Breast epithelium (tissue), 4 donors: ENCODE data around the gene MED8. TPM values are rescaled to one million over a fixed set of nuclear protein-coding genes. Genes with fewer than 3 reads are reported as not detected.

ENCODE experiments used
- DNase-seq, 2 donors: peaks; one replicate each; pipeline ENCODE4 v3.0.0-alpha.2; 2019; ENCODE audit warnings: low spot score in 2 of 2
- H3K27ac ChIP-seq, 2 donors: fragments of 200-600 bp; sonication (generic) in 1 of 2; one replicate each; pipeline ENCODE4 v1.5.1; 2016 to 2019; ENCODE audit warnings: mild to moderate bottlenecking in 1 of 2
- H3K27me3 ChIP-seq, 2 donors: fragments of 200-600 bp; sonication (generic) in 1 of 2; one replicate each; pipeline versions ENCODE4 v1.5.1 to v1.6.0; 2017 to 2019; ENCODE audit warnings: control low read depth in 1 of 2, mild to moderate bottlenecking in 1 of 2
- H3K36me3 ChIP-seq: fragments of 200-600 bp; one replicate; pipeline ENCODE4 v1.5.1; 2019
- H3K4me1 ChIP-seq, 2 donors: fragments of 200-600 bp; sonication (generic); one replicate each; pipeline ENCODE4 v1.5.1; 2016 to 2019; ENCODE audit warnings: control low read depth in 1 of 2
- H3K4me3 ChIP-seq, 3 donors: fragments of 200-600 bp; sonication (generic); 1 replicate in 2 of 3; 2 replicates in 1 of 3; pipeline ENCODE4 v1.5.1; 2016 to 2019; ENCODE audit warnings: mild to moderate bottlenecking in 3 of 3, moderate library complexity in 2 of 3
- H3K9me3 ChIP-seq, 2 donors: fragments of 200-600 bp; sonication (generic) in 1 of 2; one replicate each; pipeline ENCODE4 v1.5.1; 2016 to 2019; ENCODE audit warnings: control low read depth in 1 of 2
- POLR2A ChIP-seq: fragments of 450-650 bp; IDR thresholded peaks from one replicate; pipeline ENCODE4 v1.6.1; 2016; ENCODE audit warnings: antibody characterized with exemption, mild to moderate bottlenecking, moderate library complexity
- POLR2AphosphoS5 ChIP-seq, 3 donors: sonication (generic); formaldehyde crosslinking; IDR thresholded peaks; one replicate each; pipeline ENCODE4 v1.6.1; 2017; ENCODE audit warnings: antibody characterized with exemption in 3 of 3
- intact Hi-C: fragments of 100-400 bp; cut with DNase I; formaldehyde crosslinking; loops from one replicate; pipeline ENCODE4 v1.15.1; 2023; ENCODE audit warnings: low total_unique reads
- total RNA-seq, 3 donors: library from RNA; depleted of rRNA; stranded (reverse); fragments of >200 nt; gene quantifications; one replicate each; pipeline ENCODE4 v1.1.0, GENCODE V29; 2016
- TF ChIP-seq, protein P1 (sequence below), 3 donors: fragments of 450-650 bp; IDR thresholded peaks; one replicate each; pipeline ENCODE4 v1.5.1; 2016 to 2017; ENCODE audit warnings: antibody characterized with exemption in 3 of 3, mild to moderate bottlenecking in 3 of 3, moderate library complexity in 3 of 3

Gene MED8
- total RNA-seq, 3 donors from 2014 or later = 38.3 to 42.9 (median 38.8) TPM

DNA sequence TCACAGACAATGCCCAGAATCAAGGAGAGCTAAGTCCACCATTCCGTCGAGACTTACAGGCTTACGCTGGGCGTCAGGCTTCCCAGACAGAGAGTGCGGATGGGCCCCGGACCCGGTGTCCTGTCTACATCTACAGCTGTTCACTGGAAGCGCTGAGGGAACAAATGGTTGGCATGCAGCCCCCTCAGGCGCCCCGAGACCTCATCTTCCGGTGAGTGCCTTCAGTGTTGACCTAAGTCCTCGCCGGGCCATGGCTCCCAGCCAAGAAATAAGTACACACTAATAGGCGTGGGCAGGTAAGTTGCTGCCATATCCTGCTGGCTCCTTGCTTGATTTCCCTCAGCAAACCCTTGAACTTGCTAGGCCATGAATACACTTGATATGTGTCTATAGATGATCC lies 37.9 kb upstream of the MED8 start:
- peak in 1 of 2 donors; percentile 66 for DNase-seq
- Histone ChIP-seq H3K4me3 (no peak overlapping the region), H3K27ac (no peak overlapping the region), H3K27me3 (no peaks in the 10 kb centered on the region), H3K4me1 (no peaks in the 10 kb centered on the region), H3K36me3 (peaks cover 35% of the 10 kb centered on the region), H3K9me3 (no peaks in the 10 kb centered on the region)
- intact Hi-C loops = no loop called here
- TF ChIP-seq POLR2A (no peak), POLR2AphosphoS5 (IDR thresholded peaks at IDR 0.05) (no peak)
- TF ChIP-seq, protein P1, sequence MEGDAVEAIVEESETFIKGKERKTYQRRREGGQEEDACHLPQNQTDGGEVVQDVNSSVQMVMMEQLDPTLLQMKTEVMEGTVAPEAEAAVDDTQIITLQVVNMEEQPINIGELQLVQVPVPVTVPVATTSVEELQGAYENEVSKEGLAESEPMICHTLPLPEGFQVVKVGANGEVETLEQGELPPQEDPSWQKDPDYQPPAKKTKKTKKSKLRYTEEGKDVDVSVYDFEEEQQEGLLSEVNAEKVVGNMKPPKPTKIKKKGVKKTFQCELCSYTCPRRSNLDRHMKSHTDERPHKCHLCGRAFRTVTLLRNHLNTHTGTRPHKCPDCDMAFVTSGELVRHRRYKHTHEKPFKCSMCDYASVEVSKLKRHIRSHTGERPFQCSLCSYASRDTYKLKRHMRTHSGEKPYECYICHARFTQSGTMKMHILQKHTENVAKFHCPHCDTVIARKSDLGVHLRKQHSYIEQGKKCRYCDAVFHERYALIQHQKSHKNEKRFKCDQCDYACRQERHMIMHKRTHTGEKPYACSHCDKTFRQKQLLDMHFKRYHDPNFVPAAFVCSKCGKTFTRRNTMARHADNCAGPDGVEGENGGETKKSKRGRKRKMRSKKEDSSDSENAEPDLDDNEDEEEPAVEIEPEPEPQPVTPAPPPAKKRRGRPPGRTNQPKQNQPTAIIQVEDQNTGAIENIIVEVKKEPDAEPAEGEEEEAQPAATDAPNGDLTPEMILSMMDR (IDR thresholded peaks at IDR 0.05) = no peak

DNA sequence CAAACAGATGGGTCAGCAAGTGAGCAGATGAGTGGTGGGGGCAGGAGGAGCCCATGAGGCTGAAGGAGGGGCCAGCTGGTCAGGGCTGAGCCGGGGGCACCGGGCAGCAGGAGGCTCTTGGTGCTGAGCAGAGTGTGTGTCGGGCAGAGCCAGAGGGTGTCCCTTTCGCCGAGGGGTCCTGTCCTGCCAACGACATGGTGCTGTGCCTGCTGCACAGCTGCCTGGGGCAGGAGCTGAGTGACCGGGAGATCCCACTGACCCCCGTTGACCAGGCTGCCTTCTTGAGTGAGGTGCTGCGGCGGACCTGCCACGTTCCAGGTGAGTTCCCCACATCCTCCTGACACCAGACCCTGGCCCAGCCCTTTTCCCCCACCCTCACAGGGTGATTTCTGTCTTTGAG lies 36.6 kb upstream of the MED8 start:
- Histone ChIP-seq H3K27me3 (no peaks in the 10 kb centered on the region), H3K27ac (no peak overlapping the region), H3K4me1 (no peaks in the 10 kb centered on the region), H3K9me3 (no peaks in the 10 kb centered on the region), H3K4me3 (no peak overlapping the region), H3K36me3 (peaks cover 42% of the 10 kb centered on the region)
- intact Hi-C loops = no loop called here
- DNase-seq = peak in 1 of 2 donors; percentile 46
- TF ChIP-seq POLR2A (no peak), POLR2AphosphoS5 (IDR thresholded peaks at IDR 0.05) (no peak)
- TF ChIP-seq, protein P1 (IDR thresholded peaks at IDR 0.05) = no peak

DNA sequence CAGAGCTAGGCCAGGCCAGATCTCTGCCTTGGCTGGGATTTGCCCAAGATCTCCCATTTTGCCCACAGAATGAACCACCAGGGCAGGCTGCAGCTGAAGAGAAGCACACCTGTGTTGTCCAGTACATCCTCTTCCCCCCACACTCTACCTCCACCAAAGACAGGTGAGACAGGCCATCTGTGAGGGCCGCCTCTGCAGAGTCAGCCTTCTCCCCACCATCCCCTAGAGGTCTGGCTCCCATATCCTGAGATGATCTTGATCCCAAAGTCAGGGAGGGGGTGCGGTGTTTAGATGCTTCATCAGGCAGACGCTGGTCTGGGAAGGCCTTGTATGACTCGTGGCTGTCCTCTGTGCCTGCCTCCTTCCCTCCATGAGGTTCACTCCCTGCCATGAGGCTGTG lies 35.4 kb upstream of the MED8 start:
- no peak overlapping the region for H3K27ac ChIP-seq
- H3K4me1 ChIP-seq = no peaks in the 10 kb centered on the region
- intact Hi-C loops = no loop called here
- TF ChIP-seq POLR2AphosphoS5 (IDR thresholded peaks at IDR 0.05) (no peak), POLR2A (no peak)
- TF ChIP-seq, protein P1 (IDR thresholded peaks at IDR 0.05) = no peak
- H3K4me3 ChIP-seq = no peak overlapping the region
- H3K9me3 ChIP-seq = no peaks in the 10 kb centered on the region
- no peaks in the 10 kb centered on the region for H3K27me3 ChIP-seq
- peak in 1 of 2 donors; percentile 28 for DNase-seq
- peaks cover 46% of the 10 kb centered on the region for H3K36me3 ChIP-seq

DNA sequence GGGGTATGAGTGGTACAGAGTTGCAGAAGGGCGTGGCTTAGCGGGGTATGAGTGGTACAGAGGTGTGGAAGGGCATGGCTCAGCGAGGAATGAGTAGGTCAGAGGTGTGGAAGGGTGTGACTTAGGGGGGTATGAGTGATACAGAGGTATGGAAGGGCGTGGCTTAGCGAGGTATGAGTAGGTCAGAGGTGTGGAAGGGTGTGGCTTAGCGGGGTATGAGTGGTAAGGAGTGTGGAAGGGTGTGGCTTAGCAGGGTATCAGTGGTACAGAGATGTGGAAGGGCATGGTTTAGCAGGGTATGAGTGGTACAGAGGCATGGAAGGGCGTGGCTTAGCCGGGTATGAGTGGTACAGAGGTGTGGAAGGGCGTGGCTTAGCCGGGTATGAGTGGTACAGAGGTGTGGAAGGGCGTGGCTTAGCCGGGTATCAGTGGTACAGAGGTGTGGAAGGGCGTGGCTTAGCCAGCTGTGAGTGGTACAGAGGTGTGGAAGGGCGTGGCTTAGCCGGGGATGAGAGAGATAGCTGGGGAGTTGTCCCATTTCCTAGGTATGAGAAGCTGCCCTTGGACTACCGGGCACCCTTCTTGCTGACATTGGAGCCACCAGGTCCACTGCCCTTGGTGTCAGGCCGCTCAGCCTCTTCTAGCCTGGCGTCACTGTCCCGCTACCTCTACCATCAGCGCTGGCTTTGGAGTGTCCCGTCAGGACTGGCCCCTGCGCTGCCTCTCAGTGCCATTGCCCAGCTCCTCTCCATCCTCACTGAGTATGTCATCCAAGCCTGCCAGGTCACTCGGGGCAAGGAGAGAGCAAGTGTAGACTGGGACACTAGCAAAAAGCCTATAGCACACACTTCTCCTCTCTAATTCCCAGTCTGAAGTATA lies 34.3 kb upstream of the MED8 start:
- H3K4me1 ChIP-seq = no peaks in the 10 kb centered on the region
- TF ChIP-seq, protein P1 (IDR thresholded peaks at IDR 0.05) = no peak
- TF ChIP-seq POLR2A (no peak), POLR2AphosphoS5 (IDR thresholded peaks at IDR 0.05) (no peak)
- H3K9me3 ChIP-seq = no peaks in the 10 kb centered on the region
- peaks cover 50% of the 10 kb centered on the region for H3K36me3 ChIP-seq
- no peak overlapping the region for H3K27ac ChIP-seq
- no peak overlapping the region for H3K4me3 ChIP-seq
- DNase-seq = no peak
- no peaks in the 10 kb centered on the region for H3K27me3 ChIP-seq
- intact Hi-C loops = no loop called here

DNA sequence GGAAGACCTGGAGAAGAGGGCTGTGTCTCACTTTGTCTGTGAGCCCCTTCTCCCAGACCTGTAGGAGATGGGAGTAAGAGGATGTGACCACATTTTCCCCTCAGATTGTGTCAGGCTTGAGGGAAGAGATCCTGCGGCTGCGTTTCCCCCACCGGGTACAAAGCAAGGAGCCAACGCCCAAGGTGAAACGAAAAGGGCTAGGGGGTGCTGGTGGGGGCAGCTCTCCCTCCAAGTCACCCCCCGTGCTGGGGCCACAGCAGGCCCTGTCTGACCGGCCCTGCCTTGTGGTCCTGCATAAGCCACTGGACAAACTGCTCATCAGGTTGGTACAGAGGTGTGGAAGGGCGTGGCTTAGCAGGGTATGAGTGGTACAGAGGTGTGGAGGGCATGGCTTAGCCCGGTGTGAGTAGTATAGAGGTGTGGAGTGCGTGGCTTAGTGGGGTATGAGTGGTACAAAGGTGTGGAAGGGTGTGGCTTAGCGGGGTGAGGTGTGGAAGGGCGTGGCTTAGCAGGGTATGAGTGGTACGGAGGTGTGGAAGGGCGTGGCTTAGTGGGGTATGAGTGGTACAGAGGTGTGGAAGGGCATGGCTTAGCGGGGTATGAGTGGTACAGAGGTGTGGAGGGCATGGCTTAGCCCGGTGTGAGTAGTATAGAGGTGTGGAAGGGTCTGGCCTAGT lies 33.5 kb upstream of the MED8 start:
- no peak for DNase-seq
- intact Hi-C loops = no loop called here
- TF ChIP-seq POLR2A (no peak), POLR2AphosphoS5 (IDR thresholded peaks at IDR 0.05) (no peak)
- TF ChIP-seq, protein P1 (IDR thresholded peaks at IDR 0.05) = no peak
- no peak overlapping the region for H3K27ac ChIP-seq
- H3K9me3 ChIP-seq = no peaks in the 10 kb centered on the region
- peaks cover 50% of the 10 kb centered on the region for H3K36me3 ChIP-seq
- H3K27me3 ChIP-seq = no peaks in the 10 kb centered on the region
- H3K4me1 ChIP-seq = no peaks in the 10 kb centered on the region
- no peak overlapping the region for H3K4me3 ChIP-seq
